IMR-90 (cell line): ENCODE data around the gene FZD4. TPM values are rescaled to one million over a fixed set of nuclear protein-coding genes. Genes with fewer than 3 reads are reported as not detected.
A peak's percentile ranks its signal among the peaks of the same experiment; 100 is the strongest.
"Not testable (repeated sequence)": the region's sequence is repeated elsewhere in the genome, so short reads cannot be mapped to it uniquely, and the experiment has no call there.

Source experiments
- ATAC-seq: fragments of 200-7000 bp; cut with Tn5 transposase; 2 replicates; pipeline ENCODE4 v1.9.1; 2020; ENCODE audit warnings: low read depth, mild to moderate bottlenecking, moderate library complexity
- BruUV-seq: library from RNA; stranded (reverse); fragments of 400-500 nt; replicated peaks from 2 replicates; lab custom pipeline; 2021; lab: Mats Ljungman, UMichigan
- CTCF ChIA-PET: fragments of 300-600 bp; formaldehyde crosslinking; extraction: SDS; loops from one replicate; lab custom pipeline; 2021; ENCODE audit warnings: antibody characterized with exemption; lab: Yijun Ruan, JAX
- POLR2A ChIA-PET: fragments of 300-600 bp; sonication (Branson Sonifier 250); formaldehyde crosslinking; loops from one replicate; lab custom pipeline; 2022; ENCODE audit warnings: antibody characterized with exemption; ENCODE audit not compliant: unreplicated experiment; lab: Charles Lee
- DNase-seq: peaks from one replicate; pipeline ENCODE4 v3.0.0; 2013
- H2AFZ ChIP-seq: replicated peaks from 2 replicates; pipeline ENCODE3; 2013; ENCODE audit warnings: low read length, mild to moderate bottlenecking; ENCODE audit not compliant: poor library complexity
- H2AK5ac ChIP-seq: 2 replicates; pipeline ENCODE4 v1.6.1; 2013; ENCODE audit warnings: low read depth, low read length, inconsistent platforms
- H2AK9ac ChIP-seq: replicated peaks from 2 replicates; pipeline ENCODE3; 2013; ENCODE audit warnings: mild to moderate bottlenecking, low read depth, low read length, moderate library complexity; ENCODE audit not compliant: poor library complexity
- H2BK120ac ChIP-seq: 2 replicates; pipeline ENCODE4 v1.6.1; 2013; ENCODE audit warnings: low read depth, low read length, inconsistent platforms
- H2BK15ac ChIP-seq: 3 replicates; pipeline ENCODE4 v1.6.1; 2013; ENCODE audit warnings: low read depth, low read length, inconsistent platforms
- H2BK20ac ChIP-seq: 2 replicates; pipeline ENCODE4 v1.6.1; 2013; ENCODE audit warnings: low read depth, mild to moderate bottlenecking, inconsistent platforms, low read length, moderate library complexity
- H2BK5ac ChIP-seq: 2 replicates; pipeline ENCODE4 v1.6.1; 2013; ENCODE audit warnings: mild to moderate bottlenecking, low read depth, low read length, inconsistent platforms; ENCODE audit not compliant: poor library complexity, severe bottlenecking
- H3K14ac ChIP-seq: replicated peaks from 2 replicates; pipeline ENCODE4 v1.6.1; 2013; ENCODE audit warnings: low read depth, low read length, inconsistent platforms
- H3K18ac ChIP-seq: 2 replicates; pipeline ENCODE4 v1.6.1; 2013; ENCODE audit warnings: low read depth, low read length, control low read depth
- H3K23ac ChIP-seq: 2 replicates; pipeline ENCODE4 v1.6.1; 2013; ENCODE audit warnings: low read depth, low read length, inconsistent platforms
- H3K27ac ChIP-seq: 2 replicates; pipeline ENCODE4 v1.5.1; 2013; ENCODE audit warnings: mild to moderate bottlenecking, control low read depth, low read length; ENCODE audit not compliant: insufficient read depth
- H3K27me3 ChIP-seq: 2 replicates; pipeline ENCODE4 v1.6.1; 2013; ENCODE audit warnings: low read length; ENCODE audit not compliant: control insufficient read depth, insufficient read depth
- H3K36me3 ChIP-seq: 2 replicates; pipeline ENCODE4 v1.6.1; 2013; ENCODE audit warnings: low read length, mixed read lengths; ENCODE audit not compliant: control insufficient read depth, insufficient read depth
- H3K4ac ChIP-seq: 2 replicates; pipeline ENCODE4 v1.6.1; 2013; ENCODE audit warnings: low read depth, low read length, inconsistent platforms
- H3K4me1 ChIP-seq: 2 replicates; pipeline ENCODE4 v1.6.1; 2013; ENCODE audit warnings: low read length, mixed read lengths; ENCODE audit not compliant: control insufficient read depth, insufficient read depth
- H3K4me2 ChIP-seq: 2 replicates; pipeline ENCODE4 v1.6.1; 2013; ENCODE audit warnings: low read depth, mild to moderate bottlenecking, control low read depth, low read length, moderate library complexity
- H3K4me3 ChIP-seq: 2 replicates; pipeline ENCODE4 v1.5.1; 2013; ENCODE audit warnings: low read depth, mild to moderate bottlenecking, control low read depth, low read length, moderate library complexity; ENCODE audit not compliant: insufficient read depth
- H3K56ac ChIP-seq: 2 replicates; pipeline ENCODE4 v1.6.1; 2013; ENCODE audit warnings: low read length, inconsistent platforms; ENCODE audit not compliant: insufficient read depth; ENCODE audit errors: extremely low read depth
- H3K79me1 ChIP-seq, 2 experiments: 2 replicates each; pipeline ENCODE4 v1.6.1; 2013; ENCODE audit warnings: low read length in 2 of 2, inconsistent platforms in 1 of 2, low read depth in 1 of 2
- H3K9ac ChIP-seq: 2 replicates; pipeline ENCODE4 v1.6.1; 2013; ENCODE audit warnings: low read depth, low read length, control low read depth
- H3K9me1 ChIP-seq: 2 replicates; pipeline ENCODE4 v1.6.1; 2013; ENCODE audit warnings: low read length, inconsistent platforms; ENCODE audit not compliant: insufficient read depth
- H3K9me3 ChIP-seq: 2 replicates; pipeline ENCODE4 v1.6.1; 2013; ENCODE audit warnings: low read length; ENCODE audit not compliant: control insufficient read depth, insufficient read depth
- H4K20me1 ChIP-seq: 2 replicates; pipeline ENCODE4 v1.6.1; 2013; ENCODE audit warnings: low read length, inconsistent platforms; ENCODE audit not compliant: insufficient read depth
- H4K5ac ChIP-seq: 2 replicates; pipeline ENCODE4 v1.6.1; 2013; ENCODE audit warnings: mild to moderate bottlenecking, low read depth, low read length, control low read depth
- H4K8ac ChIP-seq, 2 experiments: 2 replicates each; pipeline ENCODE4 v1.6.1; 2013; ENCODE audit warnings: low read depth in 2 of 2, low read length in 2 of 2, control low read depth in 1 of 2, inconsistent platforms in 1 of 2
- H4K91ac ChIP-seq: 2 replicates; pipeline ENCODE4 v1.6.1; 2013; ENCODE audit warnings: low read depth, low read length, inconsistent platforms; ENCODE audit not compliant: insufficient read depth
- RAD21 ChIP-seq: IDR thresholded peaks from 2 replicates; pipeline ENCODE4 v1.6.1; 2012; ENCODE audit warnings: low read length, improper control_type of control experiment
- WGBS, 2 experiments: methylation state at CpG; one replicate each; pipeline versions ENCODE4 v1.1.5 to v1.1.7; 2013; ENCODE audit warnings: missing lambda C conversion rate in 2 of 2; ENCODE audit not compliant: insufficient read length in 1 of 2; ENCODE audit errors: extremely low coverage in 2 of 2; 5-methylcytosine and 5-hydroxymethylcytosine counted together
- dilution Hi-C: fragments of 300-500 bp; cut with HindIII; formaldehyde crosslinking; loops from one replicate; pipeline ENCODE4 v1.14.3; 2018; ENCODE audit warnings: low sequenced_read_pairs; ENCODE audit not compliant: unreplicated experiment
- in situ Hi-C: fragments of 300-500 bp; cut with MboI; formaldehyde crosslinking; loops from 3 replicates; pipeline ENCODE4 v1.14.3; 2019; ENCODE audit warnings: low sequenced_read_pairs, inconsistent platforms, mixed read lengths
- intact Hi-C: fragments of 100-400 bp; cut with micrococcal nuclease; formaldehyde crosslinking; loops from 2 replicates; pipeline ENCODE4 v1.10.0; 2022
- polyA plus RNA-seq, 3 experiments: library from polyadenylated mRNA; depleted of rRNA; stranded (reverse); fragments of >200 nt; gene quantifications; 2 replicates each; pipeline ENCODE4 v1.2.3, GENCODE V29; 2012; ENCODE audit warnings: low replicate concordance in 1 of 3
- total RNA-seq: library from RNA; depleted of rRNA; stranded (reverse); fragments of >200 nt; gene quantifications from 2 replicates; pipeline ENCODE4 v1.2.3, GENCODE V29; 2012
- TF ChIP-seq, protein P1 (sequence below): fragments of 150-350 bp; IDR thresholded peaks from 2 replicates; pipeline ENCODE4 v1.6.1; 2017; ENCODE audit warnings: mild to moderate bottlenecking, antibody characterized with exemption, low read length, low read depth

The FZD4 gene
- total and polyA plus RNA-seq, 2 of the 4 experiments (the other 2 are of a cell fraction): 3.7 to 7.7 TPM

DNA sequence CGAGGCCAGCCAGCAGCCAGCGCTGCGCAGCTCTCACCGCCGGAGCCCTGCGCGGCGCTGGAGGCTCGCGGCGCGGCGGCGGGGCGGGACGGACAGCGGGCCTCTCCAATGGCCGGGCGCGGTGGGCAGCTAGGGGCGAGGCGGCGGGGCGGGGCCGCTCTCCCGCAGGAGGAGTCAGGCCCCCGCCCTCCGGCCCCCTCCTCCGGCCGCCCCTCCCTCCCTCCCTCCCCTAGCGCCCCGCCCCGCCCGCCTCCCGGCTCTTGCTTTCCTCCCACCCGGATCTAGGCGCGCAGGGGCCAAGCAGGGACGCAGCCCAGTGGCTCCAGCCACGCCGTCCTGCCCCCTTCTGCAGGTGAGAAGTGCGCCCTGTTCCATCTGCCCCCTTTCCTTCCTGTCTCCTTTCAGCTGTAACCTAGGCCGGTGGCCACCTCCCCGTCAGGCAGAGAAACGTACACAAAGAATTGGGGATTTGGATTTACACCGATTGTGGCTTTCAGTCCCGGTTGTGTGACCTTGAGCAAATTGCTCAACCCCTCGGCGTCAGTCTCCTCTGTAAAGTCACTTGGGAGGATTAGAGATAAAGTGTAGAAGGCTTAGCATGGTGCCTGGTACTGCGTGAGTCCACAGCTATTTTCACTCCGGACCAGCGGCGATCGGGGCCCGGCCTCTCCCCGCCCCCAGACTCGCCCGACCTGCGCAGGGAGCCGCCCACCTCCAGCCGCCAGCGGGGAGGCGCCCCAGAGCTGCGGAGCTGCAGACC, at the start of gene FZD4 (continued):
- TF ChIP-seq RAD21: peak; percentile 15; the same call in 1 of the 2 replicates
- TF ChIP-seq, protein P1, sequence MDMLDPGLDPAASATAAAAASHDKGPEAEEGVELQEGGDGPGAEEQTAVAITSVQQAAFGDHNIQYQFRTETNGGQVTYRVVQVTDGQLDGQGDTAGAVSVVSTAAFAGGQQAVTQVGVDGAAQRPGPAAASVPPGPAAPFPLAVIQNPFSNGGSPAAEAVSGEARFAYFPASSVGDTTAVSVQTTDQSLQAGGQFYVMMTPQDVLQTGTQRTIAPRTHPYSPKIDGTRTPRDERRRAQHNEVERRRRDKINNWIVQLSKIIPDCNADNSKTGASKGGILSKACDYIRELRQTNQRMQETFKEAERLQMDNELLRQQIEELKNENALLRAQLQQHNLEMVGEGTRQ: no peak

DNA sequence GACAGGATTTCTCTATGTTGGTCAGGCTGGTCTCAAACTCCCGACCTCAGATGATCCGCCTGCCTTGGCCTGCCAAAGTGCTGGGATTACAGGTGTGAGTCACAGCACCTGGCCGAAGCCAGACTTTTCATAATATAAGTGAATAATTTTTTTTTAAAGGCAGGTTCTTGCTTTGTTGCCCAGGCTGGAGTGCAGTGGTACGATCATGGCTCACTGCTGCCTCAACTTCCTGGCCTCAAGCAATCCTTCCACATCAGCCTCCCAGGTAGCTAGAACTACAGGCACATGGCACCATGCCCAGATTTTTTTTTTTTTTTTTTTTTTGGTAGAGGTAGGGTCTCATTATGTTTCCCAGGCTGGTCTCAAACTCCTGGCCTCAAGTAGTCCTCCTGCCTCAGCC, 49.1 kb upstream of the FZD4 start:
- dilution Hi-C loops, CTCF ChIA-PET, in situ Hi-C loops: not testable (repeated sequence)

More for the DNA sequence above, 49.1 kb upstream of the FZD4 start:
- H3K18ac ChIP-seq, H3K4me1 ChIP-seq, H2BK120ac ChIP-seq, H3K9me3 ChIP-seq, H3K36me3 ChIP-seq, H3K56ac ChIP-seq, H2BK5ac ChIP-seq, H4K5ac ChIP-seq, H4K8ac ChIP-seq, H3K23ac ChIP-seq, DNase-seq, H3K9me1 ChIP-seq, H3K27me3 ChIP-seq, H4K20me1 ChIP-seq, H3K27ac ChIP-seq, H2BK15ac ChIP-seq, ATAC-seq, H3K9ac ChIP-seq, H3K4me3 ChIP-seq, BruUV-seq, H2AK5ac ChIP-seq, POLR2A ChIA-PET, H3K4me2 ChIP-seq, H2AK9ac ChIP-seq, intact Hi-C loops, H3K14ac ChIP-seq, H3K79me1 ChIP-seq, H3K4ac ChIP-seq, H2BK20ac ChIP-seq, H2AFZ ChIP-seq, H4K91ac ChIP-seq: not testable (repeated sequence)
- no CpG with 5 or more reads among the region's 4 CpGs for WGBS, 2 experiments
